Umbilical cord (tissue), 2 donors: ENCODE data around the gene BHMT2. TPM values are rescaled to one million over a fixed set of nuclear protein-coding genes. Genes with fewer than 3 reads are reported as not detected.
A peak's percentile ranks its signal among the peaks of the same experiment; 100 is the strongest.

ENCODE experiments used
- DNase-seq: peaks from one replicate; pipeline ENCODE4 v3.0.0-alpha.2; 2015; ENCODE audit warnings: low spot score
- total RNA-seq: library from RNA; depleted of rRNA; stranded (reverse); fragments of >200 nt; gene quantifications from one replicate; pipeline ENCODE4 v1.2.3, GENCODE V29; 2014; ENCODE audit warnings: low replicate concordance; ENCODE audit not compliant: insufficient read depth

BHMT2 gene
- total RNA-seq, 1 donor from 2014 or later: 18.3 TPM

GRCh38 chr5:79062436-79062835 is 7.1 kb upstream of the BHMT2 start:
- DNase-seq: no peak

GRCh38 chr5:79070350-79070667 is 742 bp downstream of the BHMT2 start:
- no peak for DNase-seq

- no peak for DNase-seq
These were observed 5.1 kb downstream of the BHMT2 start for GRCh38 chr5:79074641-79075040.

- DNase-seq: no peak
These were observed 6.3 kb downstream of the BHMT2 start for GRCh38 chr5:79075646-79076426.

- DNase-seq: no peak
These were observed 7.3 kb downstream of the BHMT2 start for GRCh38 chr5:79076819-79077218.

GRCh38 chr5:79077680-79078365 is 8.3 kb downstream of the BHMT2 start:
- no peak for DNase-seq

- DNase-seq: no peak
These were observed 11.2 kb downstream of the BHMT2 start for GRCh38 chr5:79080804-79081203.

GRCh38 chr5:79081779-79082178 is 12.2 kb downstream of the BHMT2 start:
- no peak for DNase-seq

GRCh38 chr5:79086116-79086515 is 16.5 kb downstream of the BHMT2 start:
- DNase-seq: no peak

GRCh38 chr5:79088507-79088906 is 18.9 kb downstream of the BHMT2 start:
- no peak for DNase-seq

GRCh38 chr5:79091064-79091463 is 21.5 kb downstream of the BHMT2 start:
- no peak for DNase-seq

GRCh38 chr5:79093762-79094161 is 24.2 kb downstream of the BHMT2 start:
- peak; percentile 42 for DNase-seq

GRCh38 chr5:79105868-79106267 is 36.3 kb downstream of the BHMT2 start:
- DNase-seq: no peak

- peak; percentile 59 for DNase-seq
These were observed 37.6 kb downstream of the BHMT2 start for GRCh38 chr5:79107020-79107796.

GRCh38 chr5:79108086-79108485 is 38.5 kb downstream of the BHMT2 start:
- no peak for DNase-seq

GRCh38 chr5:79108792-79109191 is 39.2 kb downstream of the BHMT2 start:
- DNase-seq: no peak

GRCh38 chr5:79109527-79110492 is 40.2 kb downstream of the BHMT2 start:
- no peak for DNase-seq

- DNase-seq: no peak
These were observed 41.9 kb downstream of the BHMT2 start, which contains the start of gene BHMT for GRCh38 chr5:79111387-79111959. TSS of gene BHMT (plus strand) at chr5:79111809. CDS start at chr5:79111886, 77 bp downstream.

GRCh38 chr5:79111960-79112702 is 42.6 kb downstream of the BHMT2 start:
- no peak for DNase-seq

GRCh38 chr5:79112703-79113058 is 43.1 kb downstream of the BHMT2 start:
- DNase-seq: no peak
